HepG2 (cell line): ENCODE results near the gene CACHD1. TPM values are rescaled to one million over a fixed set of nuclear protein-coding genes. Genes with fewer than 3 reads are reported as not detected.

Source experiments
- ATAC-seq: fragments of 200-7000 bp; cut with Tn5 transposase; 3 replicates; pipeline ENCODE4 v1.9.1; 2020; ENCODE audit warnings: mild to moderate bottlenecking, moderate library complexity
- BruUV-seq: library from RNA; stranded (reverse); fragments of 400-500 nt; replicated peaks from 2 replicates; lab custom pipeline; 2021; lab: Mats Ljungman, UMichigan
- CTCF ChIA-PET: fragments of 300-600 bp; formaldehyde crosslinking; extraction: SDS; loops from one replicate; lab custom pipeline; 2021; ENCODE audit warnings: low total read pairs, inconsistent platforms, low intra/inter-chr PET ratio; lab: Yijun Ruan, JAX
- POLR2A ChIA-PET: fragments of 350-600 bp; sonication (Branson Sonifier 250); formaldehyde crosslinking; loops from one replicate; lab custom pipeline; 2020; ENCODE audit warnings: antibody characterized with exemption, inconsistent platforms; lab: Yijun Ruan, JAX
- DNase-seq: peaks from one replicate; pipeline ENCODE4 v3.0.0-alpha.2; 2015; ENCODE audit warnings: low spot score
- FAIRE-seq: peaks from 3 replicates; lab custom pipeline; 2011; peaks lifted over from hg19 to GRCh38; lab: Jason Lieb, UNC
- H2AFZ ChIP-seq: one replicate; pipeline ENCODE4 v1.6.1; 2011; ENCODE audit warnings: low read length, inconsistent platforms
- H3K27ac ChIP-seq: fragments of 300-600 bp; 3 replicates; pipeline ENCODE4 v1.8.0; 2011; ENCODE audit warnings: mixed run types, mild to moderate bottlenecking, mixed read lengths, low read length, inconsistent platforms; ENCODE audit not compliant: insufficient read depth; ENCODE audit errors: extremely low read length
- H3K27me3 ChIP-seq, 2 experiments: fragments of 200-600 bp in 1 of 2; 2 replicates in 1 of 2; 3 replicates in 1 of 2; pipeline versions ENCODE4 v1.6.0 to v1.8.0; 2011; ENCODE audit warnings: low read length in 2 of 2, mild to moderate bottlenecking in 2 of 2, moderate library complexity in 2 of 2, inconsistent platforms in 1 of 2; ENCODE audit not compliant: insufficient read depth in 2 of 2, control insufficient read depth in 1 of 2
- H3K36me3 ChIP-seq, 2 experiments: fragments of 200-600 bp in 1 of 2; replicated peaks in 1 of 2; 2 replicates in 1 of 2; 3 replicates in 1 of 2; pipeline versions ENCODE4 v1.5.1 to v1.8.0; 2011; ENCODE audit warnings: low read length in 2 of 2, inconsistent platforms in 1 of 2; ENCODE audit not compliant: insufficient read depth in 2 of 2, control insufficient read depth in 1 of 2
- H3K4me1 ChIP-seq: 2 replicates; pipeline ENCODE4 v1.5.1; 2012; ENCODE audit warnings: low read length, inconsistent platforms; ENCODE audit not compliant: insufficient read depth
- H3K4me2 ChIP-seq: 2 replicates; pipeline ENCODE4 v1.6.0; 2011; ENCODE audit warnings: low read depth, low read length, inconsistent platforms
- H3K4me3 ChIP-seq, 3 experiments: fragments of 200-600 bp in 1 of 3; sonication (generic), shearing (Covaris generic) in 1 of 3; replicated peaks in 1 of 3; 2 replicates each; pipeline ENCODE4 v1.5.1; 2011 to 2016; ENCODE audit warnings: low read length in 3 of 3, inconsistent platforms in 2 of 3, low read depth in 2 of 3, mild to moderate bottlenecking in 2 of 3, control low read depth in 1 of 3, mixed read lengths in 1 of 3; ENCODE audit not compliant: insufficient read depth in 1 of 3
- H3K79me2 ChIP-seq: one replicate; pipeline ENCODE4 v1.6.1; 2011; ENCODE audit warnings: low read length, inconsistent platforms; ENCODE audit not compliant: insufficient read depth
- H3K9ac ChIP-seq: 2 replicates; pipeline ENCODE4 v1.6.0; 2011; ENCODE audit warnings: mild to moderate bottlenecking, low read depth, low read length, inconsistent platforms; ENCODE audit not compliant: insufficient read depth
- H3K9me3 ChIP-seq: 2 replicates; pipeline ENCODE4 v1.5.1; 2012; ENCODE audit warnings: mild to moderate bottlenecking, low read length
- H4K20me1 ChIP-seq: 2 replicates; pipeline ENCODE4 v1.6.0; 2011; ENCODE audit warnings: inconsistent platforms, mild to moderate bottlenecking, low read length, moderate library complexity; ENCODE audit not compliant: insufficient read depth
- ARNT2 ChIP-seq: sonication (generic); formaldehyde crosslinking; IDR thresholded peaks from 2 replicates; pipeline ENCODE4 v1.8.0; 2022; ENCODE audit warnings: mild to moderate bottlenecking, low read depth, missing genetic modification reagents, moderate library complexity
- ETV6 ChIP-seq: sonication (generic); formaldehyde crosslinking; conservative IDR thresholded peaks from 2 replicates; pipeline ENCODE4 v1.4.0; 2020; ENCODE audit warnings: missing genetic modification reagents
- GLI4 ChIP-seq: sonication (generic); formaldehyde crosslinking; IDR thresholded peaks from 2 replicates; pipeline ENCODE4 v1.5.1; 2020; ENCODE audit warnings: missing genetic modification reagents, mild to moderate bottlenecking, moderate library complexity, borderline replicate concordance
- NAIF1 ChIP-seq: sonication (generic); formaldehyde crosslinking; IDR thresholded peaks from 2 replicates; pipeline ENCODE4 v1.5.0; 2020; ENCODE audit warnings: mild to moderate bottlenecking, missing genetic modification reagents, borderline replicate concordance
- NR1H2 ChIP-seq: sonication (generic); formaldehyde crosslinking; IDR thresholded peaks from 2 replicates; pipeline ENCODE4 v1.8.1; 2022; ENCODE audit warnings: low read depth, missing genetic modification reagents, borderline replicate concordance
- PHB2 ChIP-seq: fragments of 450-650 bp; IDR thresholded peaks from 2 replicates; pipeline ENCODE4 v1.6.1; 2018; ENCODE audit not compliant: partially characterized antibody
- SP140L ChIP-seq: sonication (generic); formaldehyde crosslinking; IDR thresholded peaks from 2 replicates; pipeline ENCODE4 v1.4.0; 2020; ENCODE audit warnings: missing genetic modification reagents, borderline replicate concordance
- ZBTB7B ChIP-seq: sonication (generic); formaldehyde crosslinking; IDR thresholded peaks from 2 replicates; pipeline ENCODE4 v1.4.0; 2020; ENCODE audit warnings: missing genetic modification reagents
- ZIK1 ChIP-seq: sonication (generic); formaldehyde crosslinking; IDR thresholded peaks from 2 replicates; pipeline ENCODE4 v1.5.0; 2020; ENCODE audit warnings: mild to moderate bottlenecking, low read depth, missing genetic modification reagents, borderline replicate concordance
- ZNF10 ChIP-seq: sonication (generic); formaldehyde crosslinking; IDR thresholded peaks from 2 replicates; pipeline ENCODE4 v1.4.0; 2020; ENCODE audit warnings: mild to moderate bottlenecking, low read depth, missing genetic modification reagents, borderline replicate concordance
- ZNF235 ChIP-seq: sonication (generic); formaldehyde crosslinking; IDR thresholded peaks from 2 replicates; pipeline ENCODE4 v1.8.1; 2023; ENCODE audit warnings: mild to moderate bottlenecking, missing genetic modification reagents, borderline replicate concordance
- ZNF782 ChIP-seq: sonication (generic); formaldehyde crosslinking; IDR thresholded peaks from 2 replicates; pipeline ENCODE4 v1.4.0; 2020; ENCODE audit warnings: missing genetic modification reagents, mild to moderate bottlenecking, borderline replicate concordance
- WGBS: methylation state at CpG from one replicate; pipeline ENCODE4 v1.1.6; 2017; ENCODE audit warnings: low lambda C conversion rate; 5-methylcytosine and 5-hydroxymethylcytosine counted together
- in situ Hi-C: cut with HindIII; loops from 2 replicates; pipeline ENCODE4 v1.10.0; 2017; ENCODE audit warnings: low pct_unique_long_range_greater_than_20kb; ENCODE audit not compliant: extremely low pct_ligation_motif_present
- intact Hi-C: fragments of 100-400 bp; cut with micrococcal nuclease; formaldehyde crosslinking; loops from one replicate; pipeline ENCODE4 v1.10.0; 2022; ENCODE audit not compliant: unreplicated experiment
- polyA plus RNA-seq, 8 experiments: library from polyadenylated mRNA; depleted of rRNA in 3 of 8; stranded (reverse) in 7 of 8; unstranded in 1 of 8; fragments of >200 nt; fragmentation: Illumina TruSeq in 4 of 8; extraction: Trizol in 4 of 8; gene quantifications; 2 replicates each; pipeline versions ENCODE4 v1.2.1 to v1.2.3, GENCODE V29; 2011 to 2016; ENCODE audit warnings: low read depth in 4 of 8, missing spikeins in 1 of 8, mixed read lengths in 1 of 8; ENCODE audit not compliant: insufficient read depth in 1 of 8
- total RNA-seq, 5 experiments: library from RNA; depleted of rRNA; stranded (reverse); fragments of >200 nt; fragmentation: Illumina TruSeq; extraction: Trizol; gene quantifications; 2 replicates each; pipeline ENCODE4 v1.2.3, GENCODE V29; 2016; ENCODE audit warnings: low read depth in 1 of 5
- TF ChIP-seq, protein P1 (sequence below): sonication (generic); formaldehyde crosslinking; conservative IDR thresholded peaks from 2 replicates; pipeline ENCODE4 v1.4.0; 2020; ENCODE audit warnings: mild to moderate bottlenecking, missing genetic modification reagents, moderate library complexity
- TF ChIP-seq, protein P2 (sequence below): sonication (generic); formaldehyde crosslinking; IDR thresholded peaks from 2 replicates; pipeline ENCODE4 v1.9.0; 2022; ENCODE audit warnings: missing genetic modification reagents, mild to moderate bottlenecking, borderline replicate concordance

CACHD1 gene
- total and polyA plus RNA-seq, 2 of the 13 experiments (the other 11 are each of a cell fraction or from before 2014, with no cell fraction given) = 0.11 TPM; not detected in 1

DNA sequence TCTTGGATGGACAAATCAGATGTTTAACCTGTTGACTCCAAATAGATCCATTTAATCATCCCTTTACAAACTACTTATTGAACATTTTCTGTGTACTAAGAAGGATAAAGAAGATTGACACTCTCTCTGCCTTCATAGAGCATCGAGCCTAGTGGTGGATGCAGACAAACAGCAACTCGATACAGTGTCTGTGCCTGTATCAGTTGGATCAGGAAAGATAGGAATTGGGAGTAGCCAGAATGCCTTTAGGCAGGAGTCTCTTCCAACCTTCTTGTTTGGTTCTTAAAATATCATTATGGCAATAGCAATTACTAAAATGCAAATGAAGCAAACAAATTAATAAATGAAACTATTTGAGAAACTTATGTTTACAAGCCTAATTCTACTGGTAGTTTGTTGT lies 185.9 kb downstream of the CACHD1 start:
- H3K9me3 ChIP-seq = no peaks in the 10 kb centered on the region
- intact Hi-C loops = no loop called here
- no peaks in the 10 kb centered on the region for H4K20me1 ChIP-seq
- H3K79me2 ChIP-seq = no peaks in the 10 kb centered on the region
- H3K4me3 ChIP-seq = no peak overlapping the region
- TF ChIP-seq, protein P1, sequence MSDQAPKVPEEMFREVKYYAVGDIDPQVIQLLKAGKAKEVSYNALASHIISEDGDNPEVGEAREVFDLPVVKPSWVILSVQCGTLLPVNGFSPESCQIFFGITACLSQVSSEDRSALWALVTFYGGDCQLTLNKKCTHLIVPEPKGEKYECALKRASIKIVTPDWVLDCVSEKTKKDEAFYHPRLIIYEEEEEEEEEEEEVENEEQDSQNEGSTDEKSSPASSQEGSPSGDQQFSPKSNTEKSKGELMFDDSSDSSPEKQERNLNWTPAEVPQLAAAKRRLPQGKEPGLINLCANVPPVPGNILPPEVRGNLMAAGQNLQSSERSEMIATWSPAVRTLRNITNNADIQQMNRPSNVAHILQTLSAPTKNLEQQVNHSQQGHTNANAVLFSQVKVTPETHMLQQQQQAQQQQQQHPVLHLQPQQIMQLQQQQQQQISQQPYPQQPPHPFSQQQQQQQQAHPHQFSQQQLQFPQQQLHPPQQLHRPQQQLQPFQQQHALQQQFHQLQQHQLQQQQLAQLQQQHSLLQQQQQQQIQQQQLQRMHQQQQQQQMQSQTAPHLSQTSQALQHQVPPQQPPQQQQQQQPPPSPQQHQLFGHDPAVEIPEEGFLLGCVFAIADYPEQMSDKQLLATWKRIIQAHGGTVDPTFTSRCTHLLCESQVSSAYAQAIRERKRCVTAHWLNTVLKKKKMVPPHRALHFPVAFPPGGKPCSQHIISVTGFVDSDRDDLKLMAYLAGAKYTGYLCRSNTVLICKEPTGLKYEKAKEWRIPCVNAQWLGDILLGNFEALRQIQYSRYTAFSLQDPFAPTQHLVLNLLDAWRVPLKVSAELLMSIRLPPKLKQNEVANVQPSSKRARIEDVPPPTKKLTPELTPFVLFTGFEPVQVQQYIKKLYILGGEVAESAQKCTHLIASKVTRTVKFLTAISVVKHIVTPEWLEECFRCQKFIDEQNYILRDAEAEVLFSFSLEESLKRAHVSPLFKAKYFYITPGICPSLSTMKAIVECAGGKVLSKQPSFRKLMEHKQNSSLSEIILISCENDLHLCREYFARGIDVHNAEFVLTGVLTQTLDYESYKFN (CRISPR knock-in tag) = no peak
- TF ChIP-seq, protein P2, sequence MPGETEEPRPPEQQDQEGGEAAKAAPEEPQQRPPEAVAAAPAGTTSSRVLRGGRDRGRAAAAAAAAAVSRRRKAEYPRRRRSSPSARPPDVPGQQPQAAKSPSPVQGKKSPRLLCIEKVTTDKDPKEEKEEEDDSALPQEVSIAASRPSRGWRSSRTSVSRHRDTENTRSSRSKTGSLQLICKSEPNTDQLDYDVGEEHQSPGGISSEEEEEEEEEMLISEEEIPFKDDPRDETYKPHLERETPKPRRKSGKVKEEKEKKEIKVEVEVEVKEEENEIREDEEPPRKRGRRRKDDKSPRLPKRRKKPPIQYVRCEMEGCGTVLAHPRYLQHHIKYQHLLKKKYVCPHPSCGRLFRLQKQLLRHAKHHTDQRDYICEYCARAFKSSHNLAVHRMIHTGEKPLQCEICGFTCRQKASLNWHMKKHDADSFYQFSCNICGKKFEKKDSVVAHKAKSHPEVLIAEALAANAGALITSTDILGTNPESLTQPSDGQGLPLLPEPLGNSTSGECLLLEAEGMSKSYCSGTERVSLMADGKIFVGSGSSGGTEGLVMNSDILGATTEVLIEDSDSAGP (CRISPR knock-in tag) = no peak
- no peak for TF ChIP-seq NAIF1 (CRISPR knock-in tag)
- no peak for TF ChIP-seq ZIK1 (CRISPR knock-in tag)
- TF ChIP-seq ZNF782 = no peak
- no peak for TF ChIP-seq PHB2
- TF ChIP-seq ZNF10 (CRISPR knock-in tag) = no peak
- no peak for TF ChIP-seq GLI4 (CRISPR knock-in tag)
- TF ChIP-seq ARNT2 (CRISPR knock-in tag) = no peak
- TF ChIP-seq SP140L (CRISPR knock-in tag) = no peak
- no peak for TF ChIP-seq ZNF235 (CRISPR knock-in tag)
- no peak for TF ChIP-seq ETV6 (CRISPR knock-in tag)
- no peak for TF ChIP-seq ZBTB7B
- no peak for TF ChIP-seq NR1H2 (CRISPR knock-in tag)
- TF ChIP-seq, all 625 proteins: peak for 0
- FAIRE-seq = no peak
- ATAC-seq = no peak
- Histone ChIP-seq H3K36me3 (no peaks in the 10 kb centered on the region), H3K4me1 (no peaks in the 10 kb centered on the region), H2AFZ (no peak overlapping the region), H3K4me2 (no peak overlapping the region), H3K27ac (no peak overlapping the region), H3K9ac (no peak overlapping the region), H3K27me3 (no peaks in the 10 kb centered on the region)
- CTCF ChIA-PET = no interaction called here
- 2% methylated on average over 2 of the region's 2 CpGs for WGBS
- in situ Hi-C loops = no loop called here
- DNase-seq = no peak
- BruUV-seq = no TSS peak
- POLR2A ChIA-PET = no interaction called here
